Cardiac septum (tissue), 1 donor: ENCODE data around the gene PHPT1. TPM values are rescaled to one million over a fixed set of nuclear protein-coding genes. Genes with fewer than 3 reads are reported as not detected.
A peak's percentile ranks its signal among the peaks of the same experiment; 100 is the strongest.
"Not testable (repeated sequence)": the region's sequence is repeated elsewhere in the genome, so short reads cannot be mapped to it uniquely, and the experiment has no call there.

Source experiments
- DNase-seq: peaks from one replicate; pipeline ENCODE4 v3.0.0-alpha.2; 2020; ENCODE audit warnings: low spot score
- intact Hi-C: fragments of 100-400 bp; cut with DNase I; formaldehyde crosslinking; loops from one replicate; pipeline ENCODE4 v1.14.0; 2022
- total RNA-seq: library from RNA; stranded (reverse); fragmentation: NEBNext Ultra II Directional; extraction: Animal tissue kit (Norgen Biotek cat#: 25700); gene quantifications from one replicate; pipeline ENCODE4 v1.2.1, GENCODE V29; 2021
- donor health status: DM: no; HTN: no; CAD: no.

PHPT1 gene
- total RNA-seq, 1 donor from 2014 or later, result 296 TPM

- DNase-seq, intact Hi-C loops: not testable (repeated sequence)
Measured at GRCh38 chr9:136833381-136834048, 15.7 kb upstream of the PHPT1 start.

GRCh38 chr9:136835162-136835931 is 13.9 kb upstream of the PHPT1 start:
- intact Hi-C loops, result no loop called here

GRCh38 chr9:136835932-136836904 is 13.0 kb upstream of the PHPT1 start:
- intact Hi-C loops, result no loop called here
- DNase-seq, result no peak

More at GRCh38 chr9:136835162-136835931, 13.9 kb upstream of the PHPT1 start:
- DNase-seq, result no peak

DNA sequence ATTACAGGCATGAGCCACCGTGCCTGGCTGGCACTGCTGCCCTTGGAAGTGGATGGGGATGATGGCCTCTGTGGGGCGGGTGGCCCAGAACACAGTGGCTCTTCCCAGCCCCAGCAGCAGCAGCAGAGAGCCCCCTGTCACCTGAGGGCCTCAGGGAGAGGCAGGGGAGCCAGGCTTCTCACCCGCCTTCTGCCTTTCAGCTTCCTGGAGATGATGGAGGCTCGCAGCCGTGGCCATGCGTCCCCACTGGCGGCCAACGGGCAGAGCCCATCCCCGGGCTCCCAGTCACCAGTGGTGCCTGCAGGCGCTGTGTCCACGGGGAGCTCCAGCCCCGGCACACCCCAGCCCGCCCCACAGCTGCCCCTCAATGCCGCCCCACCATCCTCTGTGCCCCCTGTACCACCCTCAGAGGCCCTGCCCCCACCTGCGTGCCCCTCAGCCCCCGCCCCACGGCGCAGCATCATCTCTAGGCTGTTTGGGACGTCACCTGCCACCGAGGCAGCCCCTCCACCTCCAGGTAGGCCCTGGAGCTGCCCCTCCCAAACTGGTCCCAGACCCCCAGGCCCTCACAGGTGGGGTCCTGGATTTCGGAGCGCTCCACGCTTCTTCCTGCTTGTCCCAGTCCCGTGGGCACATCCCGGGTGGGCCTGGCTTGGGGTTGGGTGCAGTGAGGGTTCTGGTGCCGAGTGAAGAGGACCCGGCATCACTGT is 11.9 kb upstream of the PHPT1 start:
- intact Hi-C loops, result no loop called here
- no peak for DNase-seq

- intact Hi-C loops, DNase-seq: not testable (repeated sequence)
Measured at GRCh38 chr9:136837856-136838277, 11.3 kb upstream of the PHPT1 start.

DNA sequence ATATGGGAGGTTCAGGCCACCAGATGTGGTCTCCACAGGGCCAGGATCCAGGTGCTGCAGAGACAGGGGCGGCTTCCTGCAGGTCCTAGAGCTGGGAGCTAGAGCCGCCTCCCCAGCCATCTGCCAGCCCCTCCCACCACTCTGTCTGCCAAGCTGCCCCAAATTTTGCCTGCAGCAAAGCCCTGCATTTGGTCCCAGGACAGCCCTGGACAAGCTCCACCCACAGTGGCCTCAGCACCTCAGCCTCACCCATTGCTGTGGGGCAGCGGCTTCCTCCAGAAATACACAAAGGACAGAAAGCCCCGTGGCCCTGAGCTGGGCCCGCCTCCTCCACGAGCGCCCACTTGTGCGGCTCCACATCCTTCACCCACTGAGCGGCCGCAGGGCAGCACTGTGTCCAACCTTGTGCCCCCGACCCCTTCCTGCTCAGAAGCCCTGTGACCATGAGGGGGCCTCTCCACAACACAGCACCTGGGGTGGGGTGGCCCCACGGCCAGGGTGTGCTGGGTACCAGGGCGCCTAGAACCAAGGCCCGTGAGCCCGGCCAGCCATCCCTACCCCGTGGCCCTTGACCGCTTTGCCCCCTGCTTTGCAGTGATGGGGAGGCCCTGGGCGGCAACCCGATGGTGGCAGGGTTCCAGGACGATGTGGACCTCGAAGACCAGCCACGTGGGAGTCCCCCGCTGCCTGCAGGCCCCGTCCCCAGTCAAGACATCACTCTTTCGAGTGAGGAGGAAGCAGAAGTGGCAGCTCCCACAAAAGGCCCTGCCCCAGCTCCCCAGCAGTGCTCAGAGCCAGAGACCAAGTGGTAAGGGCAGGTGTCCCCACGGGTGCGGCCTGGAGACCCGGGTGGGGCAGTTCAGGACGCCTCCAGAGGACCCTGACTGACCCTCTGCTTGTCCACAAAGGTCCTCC is 10.6 kb upstream of the PHPT1 start:
- no peak for DNase-seq

DNA sequence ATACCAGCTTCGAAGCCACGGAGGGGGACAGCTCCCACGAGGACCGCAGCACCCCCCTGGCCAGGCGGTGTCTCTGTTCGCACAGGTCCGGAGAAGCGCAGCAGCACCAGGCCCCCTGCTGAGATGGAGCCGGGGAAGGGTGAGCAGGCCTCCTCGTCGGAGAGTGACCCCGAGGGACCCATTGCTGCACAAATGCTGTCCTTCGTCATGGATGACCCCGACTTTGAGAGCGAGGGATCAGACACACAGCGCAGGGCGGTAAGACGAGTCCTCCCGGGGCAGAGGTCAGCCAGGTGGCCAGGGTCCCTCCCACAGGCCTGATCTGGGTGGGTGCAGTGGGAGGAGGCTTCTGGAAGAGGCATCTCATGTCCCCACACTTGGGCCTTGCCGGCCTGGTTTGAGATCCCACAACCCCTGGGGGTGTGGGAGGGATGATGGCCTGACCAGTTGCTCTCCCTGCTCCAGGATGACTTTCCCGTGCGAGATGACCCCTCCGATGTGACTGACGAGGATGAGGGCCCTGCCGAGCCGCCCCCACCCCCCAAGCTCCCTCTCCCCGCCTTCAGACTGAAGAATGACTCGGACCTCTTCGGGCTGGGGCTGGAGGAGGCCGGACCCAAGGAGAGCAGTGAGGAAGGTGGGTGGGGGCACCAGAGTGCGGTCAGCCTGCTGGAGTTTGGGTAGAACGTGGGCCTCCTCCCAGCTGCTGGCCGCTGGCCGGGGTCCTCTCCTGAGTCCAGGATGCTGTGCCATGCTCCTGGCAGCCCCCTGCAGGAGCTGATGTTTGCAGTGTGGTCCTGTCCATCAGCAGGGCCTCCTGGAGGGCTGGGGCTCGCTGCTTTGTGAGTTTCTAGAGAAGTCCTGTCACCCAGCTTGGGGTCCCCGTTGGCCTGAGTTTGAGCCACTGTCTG is 9.7 kb upstream of the PHPT1 start:
- intact Hi-C loops, result loop anchor here (5.0 kb wide), 1 partner anchor 188 kb away; the partner anchor contains the start of gene ABCA2

More for the DNA sequence above, 10.6 kb upstream of the PHPT1 start:
- intact Hi-C loops, result no loop called here

GRCh38 chr9:136840140-136840876 is 8.9 kb upstream of the PHPT1 start:
- DNase-seq, result no peak
- intact Hi-C loops, result loop anchor here (5.0 kb wide), 1 partner anchor 187 kb away; the partner anchor contains the start of gene ABCA2

More for the DNA sequence above, 9.7 kb upstream of the PHPT1 start:
- DNase-seq, result no peak

DNA sequence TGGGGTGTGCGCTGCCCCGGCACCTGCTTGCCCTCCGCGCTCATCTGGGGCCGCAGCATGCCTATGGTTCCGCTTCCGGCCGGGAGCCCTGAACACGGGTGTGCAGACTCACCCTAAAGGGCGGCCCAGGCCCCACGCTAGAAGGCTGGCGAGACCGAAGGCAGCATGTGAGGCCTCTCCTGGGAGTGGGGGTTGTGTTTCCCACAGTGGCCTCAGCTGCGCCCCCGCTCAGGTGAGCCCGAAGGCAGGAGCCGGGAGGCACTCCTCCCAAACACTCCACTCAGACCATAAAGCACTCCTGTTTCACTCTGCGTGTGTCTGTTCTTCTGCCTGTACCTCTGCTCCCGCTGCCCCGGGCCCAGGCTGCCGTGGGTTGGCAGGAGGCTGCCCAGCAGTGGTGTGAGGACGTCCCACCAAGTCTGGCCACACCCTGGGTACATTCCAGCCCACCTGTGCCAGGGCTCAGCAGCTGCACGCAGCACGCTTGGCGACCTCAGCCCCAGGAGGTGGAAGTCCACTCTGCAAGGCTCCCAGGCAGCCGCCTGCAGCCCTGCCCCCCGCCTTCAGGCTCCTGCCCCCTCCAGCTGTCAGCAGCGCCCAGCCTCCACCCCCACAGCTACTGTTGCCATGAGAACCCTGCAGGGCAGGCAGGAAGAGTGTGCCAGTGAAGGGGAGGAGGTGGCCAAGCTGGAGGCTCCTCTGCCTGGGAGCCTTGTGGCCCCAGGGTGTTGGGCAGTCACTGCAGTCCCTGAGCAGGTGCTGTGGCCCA is 8.1 kb upstream of the PHPT1 start:
- no peak for DNase-seq
- intact Hi-C loops, result loop anchor here (5.0 kb wide), 1 partner anchor 186 kb away; the partner anchor contains the start of gene ABCA2

GRCh38 chr9:136841646-136842379 is 7.4 kb upstream of the PHPT1 start:
- intact Hi-C loops, result loop anchor here (5.0 kb wide), 1 partner anchor 185 kb away; the partner anchor contains the start of gene ABCA2
- not testable (repeated sequence) for DNase-seq

GRCh38 chr9:136842380-136842948 is 6.7 kb upstream of the PHPT1 start, which contains the start of gene AJM1:
Gene AJM1, plus strand, starts transcription at chr9:136842478. Its CDS starts 1,937 bp downstream, at chr9:136844415.
- intact Hi-C loops, result loop anchor here (5.0 kb wide), 1 partner anchor 185 kb away; the partner anchor contains the start of gene ABCA2
- peak; percentile 88 for DNase-seq

DNA sequence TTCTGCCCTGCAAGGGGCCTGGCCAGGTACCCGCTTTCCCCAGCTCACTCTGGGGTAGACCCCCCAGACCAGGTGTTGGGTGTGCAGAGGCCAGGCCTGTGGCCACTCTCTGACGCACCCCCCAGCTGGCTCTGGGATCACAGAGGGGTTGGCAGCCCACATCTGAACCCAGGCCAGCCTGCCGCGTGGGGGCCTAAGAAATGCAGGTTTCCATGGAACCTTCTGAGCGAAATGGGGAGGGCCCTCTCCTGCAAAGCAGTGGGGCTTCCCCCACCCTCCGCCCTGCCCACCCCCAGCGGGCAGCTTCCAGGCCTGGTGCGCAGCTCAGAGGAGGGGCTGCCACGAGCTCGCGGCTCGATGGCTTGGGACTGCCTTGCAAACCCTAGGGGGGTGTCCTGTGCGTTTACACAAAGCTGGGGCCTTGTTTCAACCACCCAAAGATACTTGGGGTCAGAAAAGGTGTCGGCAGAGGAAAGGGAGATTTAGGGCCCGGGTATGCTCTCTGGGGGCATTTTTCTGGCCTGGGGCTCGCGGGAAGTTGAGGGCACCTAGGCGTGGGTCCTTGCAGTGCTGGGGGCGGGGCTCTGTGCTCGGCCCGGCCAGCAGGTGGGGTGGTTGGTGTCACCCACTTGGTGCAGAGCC is 5.9 kb upstream of the PHPT1 start:
- intact Hi-C loops, result loop anchor here (5.0 kb wide), 1 partner anchor 184 kb away; the partner anchor contains the start of gene ABCA2
- not testable (repeated sequence) for DNase-seq
